GM12874 (cell line): ENCODE results near the gene ATP11B.

ENCODE experiments used
- CTCF ChIP-seq: IDR thresholded peaks from 2 replicates; pipeline ENCODE4 v1.5.1; 2011; ENCODE audit warnings: low read depth, mild to moderate bottlenecking, control low read depth, low read length, moderate library complexity; ENCODE audit not compliant: insufficient read depth

The ATP11B gene

GRCh38 chr3:182964179-182964578, 170.9 kb downstream of the ATP11B start:
- no peak for TF ChIP-seq CTCF

- TF ChIP-seq CTCF, result no peak
These were observed 172.6 kb downstream of the ATP11B start for GRCh38 chr3:182965861-182966366.

GRCh38 chr3:182967218-182968204, 174.2 kb downstream of the ATP11B start:
- no peak for TF ChIP-seq CTCF

GRCh38 chr3:182969277-182969676, 176.0 kb downstream of the ATP11B start:
- TF ChIP-seq CTCF, result no peak

- TF ChIP-seq CTCF, result no peak
These were observed 176.5 kb downstream of the ATP11B start for GRCh38 chr3:182969853-182970252.

- TF ChIP-seq CTCF, result no peak
These were observed 177.6 kb downstream of the ATP11B start for GRCh38 chr3:182970811-182971418.
